GM12878 (cell line): Measurements from ENCODE around the gene CNKSR3. TPM values are rescaled to one million over a fixed set of nuclear protein-coding genes. Genes with fewer than 3 reads are reported as not detected.

ENCODE experiments used
- ATAC-seq: fragments of 200-7000 bp; cut with Tn5 transposase; 3 replicates; pipeline ENCODE4 v1.9.1; 2020; ENCODE audit warnings: mild to moderate bottlenecking, moderate library complexity
- BruUV-seq: library from RNA; stranded (reverse); fragments of 400-500 nt; replicated peaks from 2 replicates; lab custom pipeline; 2021; lab: Mats Ljungman, UMichigan
- CTCF ChIA-PET: fragments of 300-600 bp; sonication (Branson Sonifier 250); formaldehyde crosslinking; extraction: SDS; loops from one replicate; lab custom pipeline; 2021; ENCODE audit warnings: inconsistent platforms; lab: Yijun Ruan, JAX
- POLR2A ChIA-PET: fragments of 350-600 bp; formaldehyde crosslinking; extraction: SDS; loops from one replicate; lab custom pipeline; 2021; ENCODE audit warnings: inconsistent platforms; lab: Charles Lee
- RAD21 ChIA-PET: fragments of 300-600 bp; sonication (Branson Sonifier 250); formaldehyde crosslinking; loops from one replicate; lab custom pipeline; 2023; ENCODE audit warnings: antibody characterized with exemption; ENCODE audit not compliant: unreplicated experiment; lab: Charles Lee
- SMC1A ChIA-PET: fragments of 300-600 bp; sonication (Branson Sonifier 250); formaldehyde crosslinking; loops from one replicate; lab custom pipeline; 2023; ENCODE audit not compliant: unreplicated experiment, uncharacterized antibody; lab: Charles Lee
- DNase-seq: peaks from one replicate; pipeline ENCODE4 v3.0.0-alpha.2; 2011; ENCODE audit warnings: low read depth, low spot score
- FAIRE-seq: peaks from 3 replicates; lab custom pipeline; 2011; peaks lifted over from hg19 to GRCh38; lab: Jason Lieb, UNC
- H2AFZ ChIP-seq: 2 replicates; pipeline ENCODE4 v1.6.0; 2011; ENCODE audit warnings: low read depth, low read length, control low read depth; ENCODE audit not compliant: control insufficient read depth
- H3K27ac ChIP-seq: 2 replicates; pipeline ENCODE4 v1.5.1; 2011; ENCODE audit warnings: control low read depth; ENCODE audit not compliant: control insufficient read depth, insufficient read depth
- H3K27me3 ChIP-seq, 2 experiments: replicated peaks in 1 of 2; 2 replicates each; pipeline versions ENCODE4 v1.6.0 to v1.6.1; 2011; ENCODE audit warnings: low read length in 1 of 2; ENCODE audit not compliant: control insufficient read depth in 2 of 2, insufficient read depth in 2 of 2
- H3K36me3 ChIP-seq, 2 experiments: 2 replicates each; pipeline ENCODE4 v1.5.1; 2011; ENCODE audit warnings: low read length in 1 of 2; ENCODE audit not compliant: control insufficient read depth in 2 of 2, insufficient read depth in 2 of 2
- H3K4me1 ChIP-seq: 2 replicates; pipeline ENCODE4 v1.6.1; 2011; ENCODE audit warnings: mild to moderate bottlenecking, low read length, moderate library complexity, mixed read lengths; ENCODE audit not compliant: control insufficient read depth, insufficient read depth
- H3K4me2 ChIP-seq: 2 replicates; pipeline ENCODE4 v1.6.0; 2011; ENCODE audit warnings: control low read depth; ENCODE audit not compliant: control insufficient read depth, insufficient read depth
- H3K4me3 ChIP-seq: fragments of 200-600 bp; sonication (generic); 2 replicates; pipeline ENCODE4 v1.5.1; 2016
- H3K79me2 ChIP-seq: 2 replicates; pipeline ENCODE4 v1.6.0; 2011; ENCODE audit warnings: low read length; ENCODE audit not compliant: control insufficient read depth, insufficient read depth
- H3K9ac ChIP-seq: 2 replicates; pipeline ENCODE4 v1.8.0; 2011; ENCODE audit warnings: low read length, control low read depth, mixed read lengths; ENCODE audit not compliant: control insufficient read depth, insufficient read depth
- H3K9me3 ChIP-seq: replicated peaks from 3 replicates; pipeline ENCODE4 v1.5.1; 2011; ENCODE audit warnings: mild to moderate bottlenecking, low read length; ENCODE audit not compliant: control insufficient read depth, insufficient read depth
- H4K20me1 ChIP-seq: 2 replicates; pipeline ENCODE4 v1.6.0; 2011; ENCODE audit not compliant: control insufficient read depth, insufficient read depth
- IKZF2 ChIP-seq, 2 experiments: fragments of 450-650 bp; IDR thresholded peaks; 2 replicates each; pipeline ENCODE4 v1.6.1; 2017; ENCODE audit warnings: mild to moderate bottlenecking in 2 of 2, moderate library complexity in 2 of 2
- MEF2B ChIP-seq: fragments of 450-650 bp; IDR thresholded peaks from 2 replicates; pipeline ENCODE4 v1.6.1; 2018; ENCODE audit warnings: mild to moderate bottlenecking, moderate library complexity; ENCODE audit not compliant: partially characterized antibody, poor library complexity, severe bottlenecking
- NR2C2 ChIP-seq: IDR thresholded peaks from 2 replicates; pipeline ENCODE4 v1.6.1; 2011; ENCODE audit warnings: borderline replicate concordance, low read depth; ENCODE audit not compliant: control insufficient read depth, insufficient read length
- ZNF622 ChIP-seq: fragments of 450-650 bp; IDR thresholded peaks from 2 replicates; pipeline ENCODE4 v1.6.1; 2017; ENCODE audit warnings: mild to moderate bottlenecking, inconsistent platforms
- WGBS: methylation state at CpG from one replicate; pipeline ENCODE4 v1.1.6; 2016; ENCODE audit warnings: low lambda C conversion rate; ENCODE audit not compliant: insufficient replicate concordance, insufficient coverage; ENCODE audit errors: missing lambda C conversion rate; 5-methylcytosine and 5-hydroxymethylcytosine counted together
- in situ Hi-C: fragments of 300-500 bp; cut with MboI; formaldehyde crosslinking; loops from 9 replicates; pipeline ENCODE4 v1.14.3; 2018; ENCODE audit warnings: mixed read lengths
- intact Hi-C: fragments of 100-400 bp; cut with micrococcal nuclease; formaldehyde crosslinking; loops from one replicate; pipeline ENCODE4 v1.14.2; 2022; ENCODE audit not compliant: unreplicated experiment
- polyA plus RNA-seq, 11 experiments: library from polyadenylated mRNA; depleted of rRNA in 4 of 11; unstranded in 6 of 11; stranded (reverse) in 5 of 11; fragments of >200 nt; fragmentation: Nextera tagmentation in 4 of 11; fragmentation: Illumina TruSeq in 1 of 11; extraction: Ambion mirVana in 4 of 11; extraction: Trizol in 1 of 11; gene quantifications; 1 replicate in 1 of 11; 2 replicates in 10 of 11; pipeline versions ENCODE4 v1.2.1 to v1.2.3, GENCODE V29; 2011 to 2016; ENCODE audit warnings: inconsistent platforms in 2 of 11, missing spikeins in 2 of 11, low read depth in 1 of 11
- total RNA-seq, 4 experiments: library from RNA; depleted of rRNA in 3 of 4; stranded (reverse); fragments of >200 nt in 3 of 4; fragmentation: Illumina TruSeq in 1 of 4; extraction: Trizol in 1 of 4; gene quantifications; 2 replicates each; pipeline versions ENCODE4 v1.2.1 to v1.2.3, GENCODE V29; 2013 to 2021
- TF ChIP-seq, protein P1 (sequence below): fragments of 450-650 bp; IDR thresholded peaks from 2 replicates; pipeline ENCODE4 v1.6.1; 2017; ENCODE audit warnings: mild to moderate bottlenecking, moderate library complexity

CNKSR3 gene
- total and polyA plus RNA-seq, 10 of the 15 experiments (the other 5 are each of a cell fraction or from before 2014, with no cell fraction given) = under 0.01 to 0.48 (median 0.12) TPM; not detected in 2

DNA sequence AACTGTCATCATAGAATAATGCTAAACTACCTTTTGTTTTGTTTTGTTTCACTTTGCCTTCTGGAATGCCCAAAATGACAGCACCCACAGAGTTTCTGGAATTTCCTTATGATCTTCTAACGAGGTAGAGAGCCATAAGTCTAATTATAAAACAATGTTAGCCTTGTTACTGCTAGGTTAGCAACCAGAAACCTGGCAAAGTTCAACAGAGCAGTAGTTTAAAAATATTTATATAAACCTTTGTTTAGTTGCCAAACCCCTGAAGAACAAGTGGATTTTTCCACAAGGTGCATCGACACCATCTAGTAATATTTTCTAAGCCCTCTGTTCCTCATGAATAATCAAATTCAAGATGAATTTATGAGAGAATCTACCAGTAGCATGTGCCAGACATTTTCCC, 126.3 kb downstream of the CNKSR3 start:
- ChIA-PET RAD21 (no interaction called here), SMC1A (no interaction called here), CTCF (no interaction called here), POLR2A (no interaction called here)
- intact Hi-C loops (no loop called here), in situ Hi-C loops (no loop called here)
- no peak overlapping the region for H3K4me2 ChIP-seq
- no peaks in the 10 kb centered on the region for H3K4me1 ChIP-seq
- no peak for TF ChIP-seq IKZF2 (IDR thresholded peaks at IDR 0.05)
- TF ChIP-seq NR2C2 = no peak
- no peak for TF ChIP-seq MEF2B
- TF ChIP-seq, protein P1, sequence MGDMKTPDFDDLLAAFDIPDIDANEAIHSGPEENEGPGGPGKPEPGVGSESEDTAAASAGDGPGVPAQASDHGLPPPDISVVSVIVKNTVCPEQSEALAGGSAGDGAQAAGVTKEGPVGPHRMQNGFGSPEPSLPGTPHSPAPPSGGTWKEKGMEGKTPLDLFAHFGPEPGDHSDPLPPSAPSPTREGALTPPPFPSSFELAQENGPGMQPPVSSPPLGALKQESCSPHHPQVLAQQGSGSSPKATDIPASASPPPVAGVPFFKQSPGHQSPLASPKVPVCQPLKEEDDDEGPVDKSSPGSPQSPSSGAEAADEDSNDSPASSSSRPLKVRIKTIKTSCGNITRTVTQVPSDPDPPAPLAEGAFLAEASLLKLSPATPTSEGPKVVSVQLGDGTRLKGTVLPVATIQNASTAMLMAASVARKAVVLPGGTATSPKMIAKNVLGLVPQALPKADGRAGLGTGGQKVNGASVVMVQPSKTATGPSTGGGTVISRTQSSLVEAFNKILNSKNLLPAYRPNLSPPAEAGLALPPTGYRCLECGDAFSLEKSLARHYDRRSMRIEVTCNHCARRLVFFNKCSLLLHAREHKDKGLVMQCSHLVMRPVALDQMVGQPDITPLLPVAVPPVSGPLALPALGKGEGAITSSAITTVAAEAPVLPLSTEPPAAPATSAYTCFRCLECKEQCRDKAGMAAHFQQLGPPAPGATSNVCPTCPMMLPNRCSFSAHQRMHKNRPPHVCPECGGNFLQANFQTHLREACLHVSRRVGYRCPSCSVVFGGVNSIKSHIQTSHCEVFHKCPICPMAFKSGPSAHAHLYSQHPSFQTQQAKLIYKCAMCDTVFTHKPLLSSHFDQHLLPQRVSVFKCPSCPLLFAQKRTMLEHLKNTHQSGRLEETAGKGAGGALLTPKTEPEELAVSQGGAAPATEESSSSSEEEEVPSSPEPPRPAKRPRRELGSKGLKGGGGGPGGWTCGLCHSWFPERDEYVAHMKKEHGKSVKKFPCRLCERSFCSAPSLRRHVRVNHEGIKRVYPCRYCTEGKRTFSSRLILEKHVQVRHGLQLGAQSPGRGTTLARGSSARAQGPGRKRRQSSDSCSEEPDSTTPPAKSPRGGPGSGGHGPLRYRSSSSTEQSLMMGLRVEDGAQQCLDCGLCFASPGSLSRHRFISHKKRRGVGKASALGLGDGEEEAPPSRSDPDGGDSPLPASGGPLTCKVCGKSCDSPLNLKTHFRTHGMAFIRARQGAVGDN = no peak
- no peak for TF ChIP-seq ZNF622
- ATAC-seq (no peak), DNase-seq (no peak), FAIRE-seq (no peak)
- H3K27me3 ChIP-seq = peaks cover 0 to 2% of the 10 kb centered on the region in 2 experiments; a peak in 2 of 4 replicates
- no peak overlapping the region for H3K9ac ChIP-seq
- no TSS peak for BruUV-seq
- H3K79me2 ChIP-seq = no peaks in the 10 kb centered on the region
- H3K27ac ChIP-seq = no peak overlapping the region
- 44% methylated on average over 2 of the region's 2 CpGs for WGBS
- H3K4me3 ChIP-seq = no peak overlapping the region
- H4K20me1 ChIP-seq = no peaks in the 10 kb centered on the region
- no peak overlapping the region for H2AFZ ChIP-seq
- H3K9me3 ChIP-seq = no peaks in the 10 kb centered on the region; the same call in 2 of the 3 replicates
- no peaks in the 10 kb centered on the region for H3K36me3 ChIP-seq
